ENCODE measurements around the gene WDR43.

WDR43 gene

DNA sequence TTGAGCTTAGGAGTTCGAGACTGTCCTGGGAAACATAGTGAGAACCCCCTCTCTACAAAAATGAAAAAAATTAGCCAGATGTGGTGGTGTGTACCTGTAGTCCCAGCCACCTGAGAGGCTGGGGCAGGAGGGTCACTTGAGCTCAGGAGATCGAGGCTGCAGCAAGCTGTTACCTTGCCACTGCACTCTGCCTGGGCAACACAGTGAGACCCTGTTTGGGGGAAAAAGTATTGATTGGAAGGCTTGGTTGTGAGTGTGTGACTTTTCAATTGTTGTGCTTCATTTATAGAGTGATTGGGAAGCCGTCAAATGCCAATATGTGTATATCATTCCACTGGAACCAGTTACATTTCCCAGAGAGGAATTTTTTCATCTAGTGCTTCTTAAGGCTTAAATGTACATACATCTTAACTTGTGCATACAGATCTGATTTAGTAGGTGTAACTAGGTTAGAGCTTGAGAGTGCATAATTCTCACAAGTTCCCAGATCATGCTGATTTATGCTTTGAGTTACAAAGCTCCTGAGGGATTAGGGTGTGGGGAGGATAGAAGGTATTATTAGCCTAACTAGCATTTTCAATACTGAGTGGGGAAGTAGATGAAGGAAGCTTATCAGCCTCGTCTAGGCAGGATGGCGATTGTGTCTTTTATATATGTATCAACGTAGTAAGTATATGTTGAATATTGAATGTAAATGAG lies 15.3 kb downstream of the WDR43 start:
- Histone ChIP-seq H3K27me3 (ENCODE audit: insufficient read depth, low read depth, severe bottlenecking) (no peaks in the 10 kb centered on the region), H3K9me3 (ENCODE audit: severe bottlenecking) (no peaks in the 10 kb centered on the region), H3K36me3 (peaks cover 87% of the 10 kb centered on the region), H3K4me3 (ENCODE audit: low read depth, low read length) (peak overlapping the region; percentile 25), H3K27ac (peak overlapping the region; percentile 49)
- TF ChIP-seq, protein P1, sequence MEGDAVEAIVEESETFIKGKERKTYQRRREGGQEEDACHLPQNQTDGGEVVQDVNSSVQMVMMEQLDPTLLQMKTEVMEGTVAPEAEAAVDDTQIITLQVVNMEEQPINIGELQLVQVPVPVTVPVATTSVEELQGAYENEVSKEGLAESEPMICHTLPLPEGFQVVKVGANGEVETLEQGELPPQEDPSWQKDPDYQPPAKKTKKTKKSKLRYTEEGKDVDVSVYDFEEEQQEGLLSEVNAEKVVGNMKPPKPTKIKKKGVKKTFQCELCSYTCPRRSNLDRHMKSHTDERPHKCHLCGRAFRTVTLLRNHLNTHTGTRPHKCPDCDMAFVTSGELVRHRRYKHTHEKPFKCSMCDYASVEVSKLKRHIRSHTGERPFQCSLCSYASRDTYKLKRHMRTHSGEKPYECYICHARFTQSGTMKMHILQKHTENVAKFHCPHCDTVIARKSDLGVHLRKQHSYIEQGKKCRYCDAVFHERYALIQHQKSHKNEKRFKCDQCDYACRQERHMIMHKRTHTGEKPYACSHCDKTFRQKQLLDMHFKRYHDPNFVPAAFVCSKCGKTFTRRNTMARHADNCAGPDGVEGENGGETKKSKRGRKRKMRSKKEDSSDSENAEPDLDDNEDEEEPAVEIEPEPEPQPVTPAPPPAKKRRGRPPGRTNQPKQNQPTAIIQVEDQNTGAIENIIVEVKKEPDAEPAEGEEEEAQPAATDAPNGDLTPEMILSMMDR (IDR thresholded peaks at IDR 0.05; ENCODE audit: low read depth, low read length): no peak
- peak; percentile 57 for DNase-seq

DNA sequence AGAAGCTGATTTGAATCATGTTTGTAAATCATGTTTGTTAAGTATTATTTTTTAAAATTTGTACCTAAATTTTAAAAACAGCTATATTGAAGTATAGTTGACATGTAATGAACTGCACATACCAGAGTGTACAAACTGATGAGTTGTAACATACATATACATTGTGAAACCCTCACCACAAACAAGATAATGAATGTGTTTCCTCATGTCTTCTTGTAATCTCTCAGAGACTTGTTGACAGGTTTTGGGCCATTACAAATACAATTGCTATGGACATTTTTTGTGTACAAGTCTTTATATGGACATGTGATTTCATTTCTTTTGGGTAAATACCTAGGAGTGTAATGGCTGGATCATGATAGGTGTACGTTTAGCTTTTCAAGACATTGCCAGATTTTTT lies 21.5 kb downstream of the WDR43 start:
- H3K9me3 ChIP-seq (ENCODE audit: severe bottlenecking): no peaks in the 10 kb centered on the region
- TF ChIP-seq, protein P1 (IDR thresholded peaks at IDR 0.05; ENCODE audit: low read depth, low read length): no peak
- no peak overlapping the region for H3K4me3 ChIP-seq (ENCODE audit: low read depth, low read length)
- H3K27me3 ChIP-seq (ENCODE audit: insufficient read depth, low read depth, severe bottlenecking): no peaks in the 10 kb centered on the region
- DNase-seq: no peak
- peaks cover 87% of the 10 kb centered on the region for H3K36me3 ChIP-seq
- no peak overlapping the region for H3K27ac ChIP-seq

DNA sequence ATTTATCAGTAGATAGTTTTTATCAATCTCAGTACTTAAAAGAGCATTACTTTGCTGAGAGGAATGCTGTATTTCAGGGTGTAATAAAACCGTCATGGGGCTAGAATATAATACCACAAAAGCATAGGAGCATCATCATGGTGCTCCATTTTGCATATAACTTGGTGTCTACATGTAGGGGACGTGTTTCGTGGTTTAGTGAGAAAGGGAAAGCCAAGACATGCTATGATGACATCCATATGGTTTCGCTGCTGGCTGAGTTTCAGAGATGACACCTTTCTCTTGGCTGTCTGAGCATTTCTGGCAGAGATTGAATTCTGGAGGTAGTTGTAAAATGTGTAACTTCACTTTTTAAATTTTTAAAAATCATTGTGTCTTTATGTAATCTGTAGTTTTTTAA lies 32.4 kb downstream of the WDR43 start:
- no peak overlapping the region for H3K4me3 ChIP-seq (ENCODE audit: low read depth, low read length)
- no peaks in the 10 kb centered on the region for H3K9me3 ChIP-seq (ENCODE audit: severe bottlenecking)
- H3K27me3 ChIP-seq (ENCODE audit: insufficient read depth, low read depth, severe bottlenecking): no peaks in the 10 kb centered on the region
- TF ChIP-seq, protein P1 (IDR thresholded peaks at IDR 0.05; ENCODE audit: low read depth, low read length): no peak
- no peak overlapping the region for H3K27ac ChIP-seq
- DNase-seq: no peak
- H3K36me3 ChIP-seq: peaks cover 93% of the 10 kb centered on the region

DNA sequence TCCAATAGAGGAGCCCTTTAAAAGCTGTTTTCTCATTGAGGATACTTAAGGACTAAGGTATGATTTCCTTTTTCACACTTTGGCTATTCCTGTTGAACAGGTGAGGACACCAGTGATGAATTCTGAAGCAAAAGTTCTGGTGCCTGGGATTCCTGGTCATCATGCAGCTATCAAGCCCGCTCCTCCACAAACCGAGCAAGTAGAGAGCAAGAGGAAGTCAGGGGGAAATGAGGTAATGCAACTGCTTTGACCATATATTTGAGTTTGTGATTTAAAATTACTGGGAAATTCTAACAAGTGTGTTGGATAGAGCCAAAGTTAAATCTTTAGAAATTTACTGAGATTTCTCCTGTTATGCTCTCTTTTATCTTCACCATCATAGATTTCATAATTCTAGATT lies 33.0 kb downstream of the WDR43 start:
- Histone ChIP-seq H3K4me3 (ENCODE audit: low read depth, low read length) (no peak overlapping the region), H3K27ac (no peak overlapping the region), H3K9me3 (ENCODE audit: severe bottlenecking) (no peaks in the 10 kb centered on the region), H3K36me3 (peaks cover 93% of the 10 kb centered on the region), H3K27me3 (ENCODE audit: insufficient read depth, low read depth, severe bottlenecking) (no peaks in the 10 kb centered on the region)
- TF ChIP-seq, protein P1 (IDR thresholded peaks at IDR 0.05; ENCODE audit: low read depth, low read length): no peak
- no peak for DNase-seq

DNA sequence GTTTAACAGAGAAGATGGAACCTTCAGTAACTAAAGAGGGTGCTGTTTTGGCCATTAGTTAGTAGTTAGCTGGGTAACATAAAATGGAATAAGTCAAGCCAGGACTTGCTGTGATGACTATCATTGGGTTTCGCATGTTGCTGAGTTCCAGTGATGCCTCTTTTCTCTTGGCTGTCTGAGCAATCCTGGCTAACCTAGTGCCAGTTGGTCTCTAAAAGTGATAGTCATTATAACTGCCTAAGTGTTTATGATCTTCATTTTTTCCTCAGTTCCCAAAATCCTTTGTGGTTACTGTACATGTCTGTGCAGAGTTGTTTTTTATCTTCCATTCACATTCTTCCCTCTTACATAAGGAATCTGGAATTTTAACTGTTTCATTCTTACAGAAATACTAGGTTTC lies 33.4 kb downstream of the WDR43 start:
- H3K27ac ChIP-seq: no peak overlapping the region

More for the DNA sequence above, 33.4 kb downstream of the WDR43 start:
- DNase-seq: no peak
- no peaks in the 10 kb centered on the region for H3K9me3 ChIP-seq (ENCODE audit: severe bottlenecking)
- H3K27me3 ChIP-seq (ENCODE audit: insufficient read depth, low read depth, severe bottlenecking): no peaks in the 10 kb centered on the region
- H3K36me3 ChIP-seq: peaks cover 96% of the 10 kb centered on the region
- TF ChIP-seq, protein P1 (IDR thresholded peaks at IDR 0.05; ENCODE audit: low read depth, low read length): no peak
- H3K4me3 ChIP-seq (ENCODE audit: low read depth, low read length): no peak overlapping the region

Data from WERI-Rb-1 (cell line).